ENCODE data around the gene DBF4.
"Not testable (repeated sequence)": the region's sequence is repeated elsewhere in the genome, so short reads cannot be mapped to it uniquely, and the experiment has no call there.

Gene DBF4

DNA sequence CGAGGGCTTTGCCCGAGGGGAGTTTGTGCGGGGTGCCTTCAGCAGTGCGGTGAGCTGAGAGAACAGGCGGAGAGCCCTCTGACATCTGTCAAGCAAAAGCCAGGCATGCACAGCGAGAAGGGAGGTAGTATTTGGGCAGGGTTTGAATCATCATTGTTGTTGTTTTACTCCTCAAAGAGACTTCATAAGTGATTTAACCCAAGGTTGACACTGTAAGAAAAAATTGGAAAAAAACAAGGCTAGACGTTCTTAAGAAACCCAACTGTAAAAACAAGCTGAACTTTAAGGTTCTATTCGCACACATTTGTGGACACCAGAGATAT is 59.1 kb downstream of the DBF4 start:
- TF ChIP-seq, protein P1, sequence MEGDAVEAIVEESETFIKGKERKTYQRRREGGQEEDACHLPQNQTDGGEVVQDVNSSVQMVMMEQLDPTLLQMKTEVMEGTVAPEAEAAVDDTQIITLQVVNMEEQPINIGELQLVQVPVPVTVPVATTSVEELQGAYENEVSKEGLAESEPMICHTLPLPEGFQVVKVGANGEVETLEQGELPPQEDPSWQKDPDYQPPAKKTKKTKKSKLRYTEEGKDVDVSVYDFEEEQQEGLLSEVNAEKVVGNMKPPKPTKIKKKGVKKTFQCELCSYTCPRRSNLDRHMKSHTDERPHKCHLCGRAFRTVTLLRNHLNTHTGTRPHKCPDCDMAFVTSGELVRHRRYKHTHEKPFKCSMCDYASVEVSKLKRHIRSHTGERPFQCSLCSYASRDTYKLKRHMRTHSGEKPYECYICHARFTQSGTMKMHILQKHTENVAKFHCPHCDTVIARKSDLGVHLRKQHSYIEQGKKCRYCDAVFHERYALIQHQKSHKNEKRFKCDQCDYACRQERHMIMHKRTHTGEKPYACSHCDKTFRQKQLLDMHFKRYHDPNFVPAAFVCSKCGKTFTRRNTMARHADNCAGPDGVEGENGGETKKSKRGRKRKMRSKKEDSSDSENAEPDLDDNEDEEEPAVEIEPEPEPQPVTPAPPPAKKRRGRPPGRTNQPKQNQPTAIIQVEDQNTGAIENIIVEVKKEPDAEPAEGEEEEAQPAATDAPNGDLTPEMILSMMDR (conservative IDR thresholded peaks at IDR 0.05; ENCODE audit: low read length) = no peak
- DNase-seq (ENCODE audit: low read depth) = no peak
- H3K4me3 ChIP-seq (ENCODE audit: low read length) = peak overlapping the region; percentile 63

DNA sequence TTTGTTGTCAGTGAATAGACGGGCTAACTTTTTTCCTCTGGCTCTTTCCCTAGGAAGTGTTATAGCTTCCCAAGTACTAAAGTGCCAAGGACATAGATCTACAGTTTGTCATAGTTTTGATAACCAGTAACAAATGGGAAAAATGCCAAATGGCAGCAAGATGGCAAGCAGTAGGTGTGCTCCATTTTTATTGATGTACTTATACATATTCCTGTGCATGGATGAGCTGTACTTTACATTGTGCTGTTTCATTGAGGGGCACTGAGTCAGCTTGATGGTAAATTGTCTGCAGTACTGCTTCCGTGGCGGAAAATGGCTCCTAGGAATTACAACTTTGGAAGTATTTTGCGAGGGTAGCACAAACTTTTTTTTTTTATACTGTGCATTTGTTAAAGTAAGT is 64.8 kb downstream of the DBF4 start:
- TF ChIP-seq, protein P1 (conservative IDR thresholded peaks at IDR 0.05; ENCODE audit: low read length) = no peak

DNA sequence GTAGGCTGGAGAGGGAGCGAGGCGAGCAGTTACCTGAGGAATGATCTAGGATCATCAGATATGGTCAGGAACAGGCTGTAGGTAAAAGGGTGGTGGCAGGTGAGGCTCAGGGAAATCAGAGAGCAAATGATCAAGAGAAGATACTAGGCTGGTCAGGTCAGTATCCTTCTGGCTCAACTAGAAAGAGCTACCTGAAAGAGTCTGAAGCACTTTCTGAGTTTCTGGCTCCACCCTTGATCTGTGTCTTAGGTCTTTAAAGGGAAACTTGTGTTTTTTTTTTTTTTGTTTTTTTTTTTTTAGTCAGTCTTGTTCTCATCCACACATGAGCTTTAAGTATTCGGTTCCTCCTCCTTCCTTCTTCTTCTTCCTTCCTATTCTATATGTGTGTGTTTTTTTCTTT is 68.3 kb downstream of the DBF4 start:
- TF ChIP-seq, protein P1 (conservative IDR thresholded peaks at IDR 0.05; ENCODE audit: low read length) = no peak
- no peak overlapping the region for H3K4me3 ChIP-seq (ENCODE audit: low read length)

More for the DNA sequence above, 64.8 kb downstream of the DBF4 start:
- H3K4me3 ChIP-seq (ENCODE audit: low read length) = no peak overlapping the region
- no peak for DNase-seq (ENCODE audit: low read depth)

DNA sequence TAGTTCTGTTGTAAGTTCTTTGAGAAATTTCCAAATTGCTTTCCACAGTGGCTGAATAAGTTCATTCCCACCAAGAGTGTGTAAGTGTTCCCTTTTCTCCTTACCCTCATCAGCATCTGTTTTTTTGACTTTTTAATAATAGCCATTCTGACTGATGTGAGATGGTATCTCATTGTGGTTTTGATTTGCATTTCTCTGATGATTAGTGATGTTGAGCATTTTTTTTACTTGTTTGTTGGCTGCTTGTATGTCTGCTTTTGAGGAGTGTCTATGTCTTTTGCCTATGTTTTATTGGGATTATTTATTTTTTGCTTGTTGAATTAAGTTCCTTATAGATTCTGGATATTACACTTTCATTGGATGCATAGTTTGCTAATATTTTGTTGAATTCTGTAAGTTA is 69.6 kb downstream of the DBF4 start:
- DNase-seq (ENCODE audit: low read depth) = not testable (repeated sequence)

More for the DNA sequence above, 68.3 kb downstream of the DBF4 start:
- no peak for DNase-seq (ENCODE audit: low read depth)

DNA sequence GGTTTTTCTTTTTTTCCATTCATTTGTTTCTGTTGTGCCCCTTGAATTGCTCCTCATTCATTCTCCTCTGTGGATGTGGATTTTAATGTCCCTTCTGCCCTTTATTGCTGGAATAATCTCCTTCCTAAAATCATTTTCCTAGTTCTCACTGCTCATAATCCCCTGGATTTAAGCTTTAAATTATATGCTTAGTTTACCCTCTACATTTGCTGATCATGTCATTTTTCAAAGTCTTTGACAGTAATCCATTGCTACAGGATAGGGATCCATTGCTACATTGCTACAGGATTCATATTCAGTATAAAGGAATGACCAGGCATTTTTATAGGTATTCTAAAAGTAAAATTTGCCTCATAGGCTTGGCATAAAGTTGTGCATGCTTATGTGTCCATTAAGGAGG is 72.1 kb downstream of the DBF4 start:
- TF ChIP-seq, protein P1 (conservative IDR thresholded peaks at IDR 0.05; ENCODE audit: low read length) = no peak

More for the DNA sequence above, 69.6 kb downstream of the DBF4 start:
- H3K4me3 ChIP-seq (ENCODE audit: low read length) = not testable (repeated sequence)

More for the DNA sequence above, 72.1 kb downstream of the DBF4 start:
- no peak overlapping the region for H3K4me3 ChIP-seq (ENCODE audit: low read length)
- DNase-seq (ENCODE audit: low read depth) = no peak

Measured in AG10803 (cell line).